ENCODE measurements around the gene MRC2. TPM values are rescaled to one million over a fixed set of nuclear protein-coding genes. Genes with fewer than 3 reads are reported as not detected.
A peak's percentile ranks its signal among the peaks of the same experiment; 100 is the strongest.

The MRC2 gene
- total RNA-seq, 1 experiment from 2014 or later = 10.7 TPM

- intact Hi-C loops (cut with micrococcal nuclease) = loop anchor here (10.0 kb wide), 1 partner anchor 405 kb away; no protein-coding TSS in a partner anchor
- ATAC-seq = 0 out of 2 replicates have a peak, but pooled peaks have one; percentile 45
Measured at GRCh38 chr17:62679866-62680377, 52.5 kb downstream of the MRC2 start.

DNA sequence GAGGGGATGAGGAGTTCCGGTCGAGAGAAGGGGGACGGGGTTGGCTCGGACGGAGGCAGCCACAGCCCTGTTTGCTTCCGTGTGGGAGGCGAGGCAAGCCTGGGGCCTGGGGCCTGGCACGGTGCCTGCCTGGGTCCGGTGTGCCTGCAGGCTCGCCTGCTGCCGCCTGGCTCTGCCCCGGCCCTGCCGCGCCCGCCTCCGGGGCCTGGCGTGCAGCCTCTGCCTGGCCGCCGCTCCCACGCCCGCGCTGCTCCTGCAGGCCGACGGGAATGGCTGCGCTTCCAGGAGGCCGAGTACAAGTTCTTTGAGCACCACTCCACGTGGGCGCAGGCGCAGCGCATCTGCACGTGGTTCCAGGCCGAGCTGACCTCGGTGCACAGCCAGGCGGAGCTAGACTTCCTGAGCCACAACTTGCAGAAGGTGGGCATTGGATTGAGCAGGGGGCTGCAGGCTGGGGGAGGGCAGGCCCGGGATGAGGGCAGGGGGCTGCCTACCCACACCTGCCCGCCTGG is 53.1 kb downstream of the MRC2 start:
- ChIA-PET RAD21 (ENCODE audit: low non-redundant PET in 1 of 2, low total read pairs in 2 of 2, uncharacterized antibody in 2 of 2, unreplicated experiment in 2 of 2) (no interaction called here), POLR2A (no interaction called here), CTCF (interaction anchor here (0.8 kb wide), 1 partner anchor 43 kb away, joined by 3 read pairs; no protein-coding TSS in a partner anchor)
- H4K20me1 ChIP-seq (ENCODE audit: insufficient read depth) = no peaks in the 10 kb centered on the region
- H3K4me3 ChIP-seq (replicated peaks in 1 of 2; ENCODE audit: low read depth in 1 of 2, low read length in 2 of 2) = no peak overlapping the region
- DNase-seq (ENCODE audit: low read depth, low spot score) (no peak), ATAC-seq (no peak)
- no peaks in the 10 kb centered on the region for H3K9me3 ChIP-seq (ENCODE audit: control insufficient read depth in 1 of 2, insufficient read depth in 1 of 2, low read depth in 1 of 2, low read length in 2 of 2)
- no peak overlapping the region for H3K27ac ChIP-seq (ENCODE audit: low read depth, low read length)
- H3K4me2 ChIP-seq (ENCODE audit: low read length) = no peak overlapping the region
- H3K27me3 ChIP-seq (ENCODE audit: insufficient read depth, low read length) = no peaks in the 10 kb centered on the region
- H3K79me2 ChIP-seq (ENCODE audit: insufficient read depth, low read length) = no peaks in the 10 kb centered on the region
- no peaks in the 10 kb centered on the region for H3K9me2 ChIP-seq (ENCODE audit: insufficient read depth)
- no peak overlapping the region for H3K9ac ChIP-seq (ENCODE audit: low read length)
- H3K36me3 ChIP-seq (ENCODE audit: control insufficient read depth in 1 of 2, insufficient read depth in 2 of 2, low read length in 2 of 2) = no peaks in the 10 kb centered on the region
- H2AFZ ChIP-seq (ENCODE audit: low read depth, low read length, poor library complexity, severe bottlenecking) = no peak overlapping the region
- H3K4me1 ChIP-seq (ENCODE audit: control insufficient read depth in 1 of 2, insufficient read depth in 2 of 2, low read length in 2 of 2) = no peaks in the 10 kb centered on the region
- intact Hi-C loops (cut with micrococcal nuclease) = no loop called here
- no TSS peak for BruUV-seq (replicated peaks)
- no peak for TF ChIP-seq CTCF (IDR thresholded peaks at IDR 0.05 in 2 of 3, conservative IDR thresholded peaks at IDR 0.05 in 1 of 3; ENCODE audit: borderline replicate concordance in 1 of 3, insufficient read depth in 1 of 3, low read depth in 2 of 3, low read length in 2 of 3)
- TF ChIP-seq POLR2A (IDR thresholded peaks at IDR 0.05; ENCODE audit: borderline replicate concordance, extremely low read depth, insufficient read depth, insufficient read length) = no peak
- TF ChIP-seq EGR1 (IDR thresholded peaks at IDR 0.05; ENCODE audit: low read depth) = no peak
- no peak for TF ChIP-seq CEBPB (IDR thresholded peaks at IDR 0.05; ENCODE audit: low read depth)
- no peak for TF ChIP-seq RAD21 (IDR thresholded peaks at IDR 0.05; ENCODE audit: low read depth)
- TF ChIP-seq MAX (IDR thresholded peaks at IDR 0.05) = no peak
- no peak for TF ChIP-seq SP1 (IDR thresholded peaks at IDR 0.05; ENCODE audit: low read depth)
- TF ChIP-seq, protein P1, sequence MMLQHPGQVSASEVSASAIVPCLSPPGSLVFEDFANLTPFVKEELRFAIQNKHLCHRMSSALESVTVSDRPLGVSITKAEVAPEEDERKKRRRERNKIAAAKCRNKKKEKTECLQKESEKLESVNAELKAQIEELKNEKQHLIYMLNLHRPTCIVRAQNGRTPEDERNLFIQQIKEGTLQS (IDR thresholded peaks at IDR 0.05) = no peak
- no peak for TF ChIP-seq SIN3A (IDR thresholded peaks at IDR 0.05; ENCODE audit: low read depth)
- TF ChIP-seq EZH2 (IDR thresholded peaks at IDR 0.05) = no peak
- TF ChIP-seq CBX3 (IDR thresholded peaks at IDR 0.05; ENCODE audit: low read depth) = no peak
- no peak for TF ChIP-seq EZH2phosphoT487 (IDR thresholded peaks at IDR 0.05; ENCODE audit: borderline replicate concordance)
- TF ChIP-seq POLR2AphosphoS5 (IDR thresholded peaks at IDR 0.05; ENCODE audit: low read depth, low read length) = no peak

More at GRCh38 chr17:62679866-62680377, 52.5 kb downstream of the MRC2 start:
- no peaks in the 10 kb centered on the region for H3K4me1 ChIP-seq (ENCODE audit: control insufficient read depth in 1 of 2, insufficient read depth in 2 of 2, low read length in 2 of 2)
- RAD21 ChIA-PET (ENCODE audit: low non-redundant PET in 1 of 2, low total read pairs in 2 of 2, uncharacterized antibody in 2 of 2, unreplicated experiment in 2 of 2) = no interaction called here
- H3K9me3 ChIP-seq (ENCODE audit: control insufficient read depth in 1 of 2, insufficient read depth in 1 of 2, low read depth in 1 of 2, low read length in 2 of 2) = no peaks in the 10 kb centered on the region
- POLR2A ChIA-PET = no interaction called here
- H3K4me3 ChIP-seq (replicated peaks in 1 of 2; ENCODE audit: low read depth in 1 of 2, low read length in 2 of 2) = no peak overlapping the region
- CTCF ChIA-PET = no interaction called here
- H3K4me2 ChIP-seq (ENCODE audit: low read length) = no peak overlapping the region
- H3K9me2 ChIP-seq (ENCODE audit: insufficient read depth) = no peaks in the 10 kb centered on the region
- no peaks in the 10 kb centered on the region for H4K20me1 ChIP-seq (ENCODE audit: insufficient read depth)
- no peak overlapping the region for H2AFZ ChIP-seq (ENCODE audit: low read depth, low read length, poor library complexity, severe bottlenecking)
- no peak for DNase-seq (ENCODE audit: low read depth, low spot score)
- no peak overlapping the region for H3K9ac ChIP-seq (ENCODE audit: low read length)
- BruUV-seq (replicated peaks) = no TSS peak
- H3K27ac ChIP-seq (ENCODE audit: low read depth, low read length) = no peak overlapping the region
- H3K36me3 ChIP-seq (ENCODE audit: control insufficient read depth in 1 of 2, insufficient read depth in 2 of 2, low read length in 2 of 2) = no peaks in the 10 kb centered on the region
- TF ChIP-seq CEBPB (IDR thresholded peaks at IDR 0.05; ENCODE audit: low read depth) = no peak
- TF ChIP-seq SP1 (IDR thresholded peaks at IDR 0.05; ENCODE audit: low read depth) = no peak
- TF ChIP-seq, protein P2, sequence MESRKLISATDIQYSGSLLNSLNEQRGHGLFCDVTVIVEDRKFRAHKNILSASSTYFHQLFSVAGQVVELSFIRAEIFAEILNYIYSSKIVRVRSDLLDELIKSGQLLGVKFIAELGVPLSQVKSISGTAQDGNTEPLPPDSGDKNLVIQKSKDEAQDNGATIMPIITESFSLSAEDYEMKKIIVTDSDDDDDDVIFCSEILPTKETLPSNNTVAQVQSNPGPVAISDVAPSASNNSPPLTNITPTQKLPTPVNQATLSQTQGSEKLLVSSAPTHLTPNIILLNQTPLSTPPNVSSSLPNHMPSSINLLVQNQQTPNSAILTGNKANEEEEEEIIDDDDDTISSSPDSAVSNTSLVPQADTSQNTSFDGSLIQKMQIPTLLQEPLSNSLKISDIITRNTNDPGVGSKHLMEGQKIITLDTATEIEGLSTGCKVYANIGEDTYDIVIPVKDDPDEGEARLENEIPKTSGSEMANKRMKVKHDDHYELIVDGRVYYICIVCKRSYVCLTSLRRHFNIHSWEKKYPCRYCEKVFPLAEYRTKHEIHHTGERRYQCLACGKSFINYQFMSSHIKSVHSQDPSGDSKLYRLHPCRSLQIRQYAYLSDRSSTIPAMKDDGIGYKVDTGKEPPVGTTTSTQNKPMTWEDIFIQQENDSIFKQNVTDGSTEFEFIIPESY (IDR thresholded peaks at IDR 0.05; ENCODE audit: extremely low read depth, insufficient replicate concordance, low read length) = no peak
- TF ChIP-seq POLR2A (IDR thresholded peaks at IDR 0.05; ENCODE audit: borderline replicate concordance, extremely low read depth, insufficient read depth, insufficient read length) = no peak
- no peak for TF ChIP-seq FOSL1 (IDR thresholded peaks at IDR 0.05; ENCODE audit: low read depth)
- H3K27me3 ChIP-seq (ENCODE audit: insufficient read depth, low read length) = no peaks in the 10 kb centered on the region
- H3K79me2 ChIP-seq (ENCODE audit: insufficient read depth, low read length) = no peaks in the 10 kb centered on the region
